Chondrocyte (in vitro differentiated cells): ENCODE measurements around the gene MRPS18A. TPM values are rescaled to one million over a fixed set of nuclear protein-coding genes. Genes with fewer than 3 reads are reported as not detected.

Source experiments
- DNase-seq: peaks from one replicate; pipeline ENCODE4 v3.0.0; 2021; ENCODE audit warnings: mixed read lengths, low spot score
- H3K27ac Mint-ChIP-seq: one replicate; pipeline ENCODE4 v1.8.0; 2021; ENCODE audit warnings: mild to moderate bottlenecking, moderate library complexity, mixed read lengths; ENCODE audit not compliant: unreplicated experiment
- H3K27me3 Mint-ChIP-seq: 2 replicates; pipeline ENCODE4 v1.8.0; 2021; ENCODE audit warnings: low read depth, mixed read lengths
- H3K36me3 Mint-ChIP-seq: 2 replicates; pipeline ENCODE4 v1.8.0; 2021; ENCODE audit warnings: low read depth, mixed read lengths
- H3K4me1 Mint-ChIP-seq: 2 replicates; pipeline ENCODE4 v1.8.0; 2021; ENCODE audit warnings: low read depth, mild to moderate bottlenecking, mixed read lengths
- H3K4me3 Mint-ChIP-seq: one replicate; pipeline ENCODE4 v1.8.0; 2021; ENCODE audit warnings: mild to moderate bottlenecking, moderate library complexity, mixed read lengths; ENCODE audit not compliant: unreplicated experiment
- H3K9me3 Mint-ChIP-seq: 2 replicates; pipeline ENCODE4 v1.8.0; 2021; ENCODE audit warnings: low read depth, mixed read lengths
- CTCF ChIP-seq: fragments of 200-600 bp; sonication (generic); IDR thresholded peaks from 2 replicates; pipeline ENCODE4 v1.5.0; 2021; ENCODE audit warnings: antibody characterized with exemption, mild to moderate bottlenecking, moderate library complexity
- total RNA-seq: library from RNA; stranded (reverse); gene quantifications from 3 replicates; pipeline ENCODE4 v1.2.1, GENCODE V29; 2021

The MRPS18A gene
- total RNA-seq, 1 donor from 2014 or later = 26.8 TPM

DNA sequence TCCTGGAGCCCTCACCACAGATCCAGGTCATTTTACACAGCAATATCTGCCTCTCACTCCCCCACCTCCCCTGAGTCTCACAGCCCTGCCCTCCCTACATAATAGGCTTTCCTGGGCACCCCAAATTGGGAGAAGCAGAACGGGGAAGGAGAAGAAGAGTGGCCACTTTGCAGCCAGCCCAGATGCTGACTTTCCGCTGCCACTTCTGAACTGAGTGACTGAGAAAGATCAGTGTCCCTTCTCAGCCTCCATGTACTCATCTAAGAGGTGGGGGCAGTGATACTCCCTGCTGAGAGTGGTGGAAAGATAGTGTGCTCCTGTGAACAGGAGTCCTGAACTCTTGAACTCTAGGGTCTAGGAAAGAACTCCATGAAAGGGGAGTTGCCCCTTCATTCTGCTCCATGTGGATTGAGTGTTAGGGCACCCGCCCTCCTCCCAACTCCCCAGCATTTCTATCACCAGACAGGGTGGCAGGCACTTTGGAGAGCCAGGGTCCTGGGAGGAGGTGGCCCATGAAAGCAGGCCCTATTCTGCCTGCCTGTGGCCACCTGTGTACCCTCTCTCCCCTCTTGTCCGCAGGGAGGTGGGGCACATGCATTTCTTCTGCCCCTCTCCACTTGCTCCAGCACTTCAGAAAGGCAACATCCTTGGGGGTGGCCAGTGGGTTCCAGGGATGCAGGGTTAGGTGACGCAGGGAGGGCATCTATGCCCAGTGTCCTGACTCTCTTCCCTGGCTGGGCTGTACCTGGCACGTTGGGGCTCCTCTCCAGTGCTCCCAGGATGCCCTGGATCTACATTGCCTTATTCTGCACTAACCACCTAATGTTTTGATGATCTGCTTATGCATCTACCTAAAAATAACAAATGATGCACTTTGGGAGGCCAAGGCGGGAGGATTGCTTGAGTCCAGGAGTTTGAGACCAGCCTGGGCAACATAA is 38.3 kb upstream of the MRPS18A start:
- peak; percentile 33 for DNase-seq
- Mint-ChIP-seq H3K27ac (peak overlapping the region; percentile 45), H3K9me3 (peaks cover 5% of the 10 kb centered on the region), H3K4me1 (peaks cover 13% of the 10 kb centered on the region), H3K27me3 (no peaks in the 10 kb centered on the region), H3K4me3 (no peak overlapping the region), H3K36me3 (no peaks in the 10 kb centered on the region)
- no peak for TF ChIP-seq CTCF

DNA sequence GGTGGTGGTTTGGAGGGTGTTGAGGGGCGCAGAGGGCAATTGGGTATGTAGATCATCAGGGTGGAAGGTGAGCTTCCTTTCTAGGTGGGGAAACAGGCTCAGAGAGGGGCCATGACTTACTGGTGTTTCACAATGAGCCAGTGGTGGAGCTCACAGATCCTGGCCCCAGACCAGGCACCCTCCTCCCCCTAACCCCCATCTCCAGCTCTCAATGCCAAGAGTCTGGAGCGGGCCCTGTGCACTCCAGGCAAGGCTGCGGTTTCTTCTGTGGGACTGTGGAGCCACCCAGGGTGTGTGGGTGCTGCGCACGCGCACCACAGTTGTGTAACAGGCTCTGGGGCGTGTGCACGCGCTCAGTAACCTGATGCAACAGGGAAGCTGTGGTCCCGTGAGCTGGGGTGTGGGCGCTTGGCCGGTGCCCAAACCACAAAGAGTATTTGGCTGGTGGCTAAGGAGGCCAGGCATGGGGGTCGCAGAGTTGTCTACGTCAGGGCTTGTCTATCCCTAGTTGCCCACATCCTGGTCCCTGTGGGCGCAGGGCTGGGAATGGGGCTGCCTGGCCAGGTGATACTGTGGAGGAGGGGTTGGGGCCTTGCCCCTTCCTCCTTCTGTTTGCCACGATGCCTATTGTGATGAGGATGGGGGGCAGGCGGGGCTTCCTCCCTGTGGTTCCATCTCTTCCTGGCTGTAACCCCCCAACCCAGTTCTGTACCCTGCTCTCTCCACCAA is 37.5 kb upstream of the MRPS18A start:
- Mint-ChIP-seq H3K4me1 (peaks cover 13% of the 10 kb centered on the region), H3K4me3 (no peak overlapping the region), H3K27me3 (no peaks in the 10 kb centered on the region), H3K36me3 (no peaks in the 10 kb centered on the region), H3K27ac (peak overlapping the region; percentile 45), H3K9me3 (no peaks in the 10 kb centered on the region)
- DNase-seq = peak; percentile 79
- TF ChIP-seq CTCF = no peak

- Mint-ChIP-seq H3K4me3 (no peak overlapping the region), H3K36me3 (no peaks in the 10 kb centered on the region), H3K4me1 (peaks cover 13% of the 10 kb centered on the region), H3K9me3 (no peaks in the 10 kb centered on the region), H3K27ac (no peak overlapping the region), H3K27me3 (no peaks in the 10 kb centered on the region)
- no peak for TF ChIP-seq CTCF
- no peak for DNase-seq
Measured at GRCh38 chr6:43724354-43724753, 36.8 kb upstream of the MRPS18A start.

DNA sequence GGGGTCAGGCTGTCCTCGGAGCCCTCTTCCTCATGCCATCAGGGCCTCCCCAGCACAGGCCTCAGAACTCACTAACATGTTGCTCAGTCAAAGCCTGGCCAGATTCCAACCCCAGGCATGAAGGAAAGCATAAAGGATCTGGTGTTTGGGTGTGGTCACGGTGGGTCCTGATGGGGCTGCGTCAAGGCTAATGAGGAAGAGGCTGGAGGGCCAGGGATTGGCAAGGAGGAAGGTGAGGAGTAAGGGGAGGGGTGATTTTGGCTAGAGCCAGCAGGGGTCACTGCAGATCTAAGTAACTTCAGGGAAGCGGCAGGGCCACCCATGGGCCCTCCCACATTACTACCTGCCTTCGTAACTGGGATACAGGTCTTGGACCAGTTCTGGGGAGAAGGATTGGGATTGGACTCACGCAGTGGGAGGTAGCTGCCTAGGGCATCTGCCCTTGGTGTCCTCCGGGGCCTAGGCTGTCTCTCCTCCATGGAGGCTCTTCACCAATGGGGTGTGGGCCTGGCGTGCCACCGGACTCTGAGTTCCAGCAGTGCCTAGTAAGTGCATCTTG is 36.2 kb upstream of the MRPS18A start:
- peak; percentile 59 for DNase-seq
- Mint-ChIP-seq H3K27ac (no peak overlapping the region), H3K9me3 (no peaks in the 10 kb centered on the region)

More for the DNA sequence above, 36.2 kb upstream of the MRPS18A start:
- Mint-ChIP-seq H3K27me3 (no peaks in the 10 kb centered on the region), H3K4me1 (peaks cover 13% of the 10 kb centered on the region), H3K4me3 (no peak overlapping the region), H3K36me3 (no peaks in the 10 kb centered on the region)
- peak; percentile 78 for TF ChIP-seq CTCF
